H1 (cell line): ENCODE data around the gene HIVEP2. TPM values are rescaled to one million over a fixed set of nuclear protein-coding genes. Genes with fewer than 3 reads are reported as not detected.

ENCODE experiments used
- CTCF ChIA-PET: fragments of 300-600 bp; sonication (Branson Sonifier 250); formaldehyde crosslinking; loops from one replicate; lab custom pipeline; 2021; ENCODE audit not compliant: partially characterized antibody; lab: Charles Lee
- POLR2A ChIA-PET: fragments of 300-600 bp; sonication (Branson Sonifier 250); formaldehyde crosslinking; loops from one replicate; lab custom pipeline; 2021; ENCODE audit warnings: inconsistent platforms; ENCODE audit not compliant: partially characterized antibody; lab: Charles Lee
- DNase-seq, 2 experiments: peaks; one replicate each; pipeline versions ENCODE4 v3.0.0 to v3.0.0-alpha.2; 2010 to 2022; ENCODE audit warnings: low spot score in 2 of 2, low read depth in 1 of 2, mixed read lengths in 1 of 2
- FAIRE-seq: peaks from 2 replicates; lab custom pipeline; 2011; peaks lifted over from hg19 to GRCh38; lab: Jason Lieb, UNC
- H2AFZ ChIP-seq: 2 replicates; pipeline ENCODE4 v1.8.1; 2012; ENCODE audit warnings: low read length, inconsistent platforms
- H2AK5ac ChIP-seq: 2 replicates; pipeline ENCODE4 v1.6.1; 2013; ENCODE audit warnings: low read depth, low read length
- H2BK120ac ChIP-seq: replicated peaks from 2 replicates; pipeline ENCODE3; 2013; ENCODE audit warnings: low read depth, low read length, inconsistent platforms
- H2BK12ac ChIP-seq: 2 replicates; pipeline ENCODE4 v1.6.1; 2013; ENCODE audit warnings: low read depth, low read length
- H2BK15ac ChIP-seq: 2 replicates; pipeline ENCODE4 v1.6.1; 2013; ENCODE audit warnings: low read length
- H2BK20ac ChIP-seq: 2 replicates; pipeline ENCODE4 v1.6.1; 2013; ENCODE audit warnings: low read length
- H2BK5ac ChIP-seq: 2 replicates; pipeline ENCODE4 v1.6.1; 2013; ENCODE audit warnings: low read depth, low read length
- H3K14ac ChIP-seq: 2 replicates; pipeline ENCODE4 v1.6.1; 2013; ENCODE audit warnings: inconsistent platforms; ENCODE audit not compliant: insufficient read length
- H3K18ac ChIP-seq: 2 replicates; pipeline ENCODE4 v1.6.1; 2013; ENCODE audit warnings: low read length; ENCODE audit errors: extremely low read depth
- H3K23ac ChIP-seq: 2 replicates; pipeline ENCODE4 v1.6.1; 2013; ENCODE audit warnings: inconsistent platforms; ENCODE audit not compliant: insufficient read length
- H3K23me2 ChIP-seq: 2 replicates; pipeline ENCODE4 v1.6.1; 2013; ENCODE audit warnings: low read depth, low read length
- H3K27ac ChIP-seq: 2 replicates; pipeline ENCODE4 v1.6.1; 2011; ENCODE audit warnings: low read depth, low read length, inconsistent platforms
- H3K27me3 ChIP-seq, 4 experiments: replicated peaks in 1 of 4; 1 replicate in 1 of 4; 2 replicates in 3 of 4; pipeline versions ENCODE4 v1.6.1 to v1.8.1; 2011 to 2013; ENCODE audit warnings: low read length in 3 of 4, mild to moderate bottlenecking in 3 of 4, inconsistent platforms in 2 of 4, mixed read lengths in 2 of 4, moderate library complexity in 1 of 4; ENCODE audit not compliant: control insufficient read depth in 3 of 4, insufficient read depth in 3 of 4; ENCODE audit errors: extremely low read depth in 1 of 4
- H3K36me3 ChIP-seq, 4 experiments: 2 replicates each; pipeline versions ENCODE4 v1.6.1 to v1.8.1; 2011 to 2013; ENCODE audit warnings: mild to moderate bottlenecking in 4 of 4, low read length in 3 of 4, moderate library complexity in 2 of 4, control low read depth in 1 of 4, inconsistent platforms in 1 of 4; ENCODE audit not compliant: insufficient read depth in 4 of 4, control insufficient read depth in 2 of 4
- H3K4ac ChIP-seq: replicated peaks from 2 replicates; pipeline ENCODE3; 2013; ENCODE audit warnings: low read length, low read depth, mixed read lengths, inconsistent platforms; ENCODE audit not compliant: insufficient read length
- H3K4me1 ChIP-seq, 4 experiments: replicated peaks in 1 of 4; 1 replicate in 1 of 4; 2 replicates in 3 of 4; pipeline versions ENCODE4 v1.6.1 to v1.8.1; 2011 to 2013; ENCODE audit warnings: low read length in 3 of 4, inconsistent platforms in 2 of 4, mixed read lengths in 1 of 4; ENCODE audit not compliant: insufficient read depth in 4 of 4, control insufficient read depth in 3 of 4
- H3K4me2 ChIP-seq, 2 experiments: 2 replicates each; pipeline versions ENCODE4 v1.6.1 to v1.8.1; 2011 to 2013; ENCODE audit warnings: low read depth in 2 of 2, low read length in 2 of 2, control low read depth in 1 of 2, inconsistent platforms in 1 of 2, mild to moderate bottlenecking in 1 of 2; ENCODE audit not compliant: insufficient read depth in 1 of 2
- H3K4me3 ChIP-seq, 4 experiments: fragments of 200-600, 300-600 bp in 1 of 4; sonication (generic), shearing (Covaris generic), sonication (Bioruptor Twin) in 1 of 4; 2 replicates each; pipeline versions ENCODE4 v1.5.1 to v1.8.1; 2011 to 2016; ENCODE audit warnings: low read length in 4 of 4, low read depth in 3 of 4, control low read depth in 2 of 4, inconsistent platforms in 2 of 4, mild to moderate bottlenecking in 2 of 4, mixed read lengths in 1 of 4, moderate library complexity in 1 of 4; ENCODE audit not compliant: insufficient read depth in 2 of 4; ENCODE audit errors: extremely low read depth in 1 of 4
- H3K56ac ChIP-seq: replicated peaks from 2 replicates; pipeline ENCODE3; 2013; ENCODE audit warnings: low read depth, mild to moderate bottlenecking, mixed read lengths, low read length, inconsistent platforms; ENCODE audit not compliant: insufficient read length
- H3K79me1 ChIP-seq: 2 replicates; pipeline ENCODE4 v1.6.1; 2013; ENCODE audit warnings: low read depth, low read length, control low read depth
- H3K79me2 ChIP-seq, 2 experiments: 2 replicates each; pipeline versions ENCODE4 v1.6.1 to v1.8.1; 2012 to 2013; ENCODE audit warnings: low read length in 2 of 2, mild to moderate bottlenecking in 2 of 2, inconsistent platforms in 1 of 2; ENCODE audit not compliant: insufficient read depth in 2 of 2, control insufficient read depth in 1 of 2
- H3K9ac ChIP-seq, 4 experiments: replicated peaks in 1 of 4; 1 replicate in 1 of 4; 2 replicates in 3 of 4; pipeline versions ENCODE4 v1.6.1 to v1.8.1; 2011 to 2013; ENCODE audit warnings: low read depth in 3 of 4, low read length in 3 of 4, control low read depth in 2 of 4, mild to moderate bottlenecking in 2 of 4, moderate library complexity in 2 of 4, inconsistent platforms in 1 of 4; ENCODE audit errors: extremely low read depth in 1 of 4
- H3K9me3 ChIP-seq, 2 experiments: 2 replicates each; pipeline versions ENCODE4 v1.6.1 to v1.8.1; 2012 to 2013; ENCODE audit warnings: mild to moderate bottlenecking in 2 of 2, moderate library complexity in 2 of 2, control low read depth in 1 of 2, inconsistent platforms in 1 of 2, low read depth in 1 of 2, low read length in 1 of 2, mixed read lengths in 1 of 2; ENCODE audit not compliant: insufficient read depth in 2 of 2
- H4K20me1 ChIP-seq, 2 experiments: replicated peaks in 1 of 2; 2 replicates each; pipeline versions ENCODE3 to v1.8.1; 2011 to 2013; ENCODE audit warnings: inconsistent platforms in 2 of 2, low read length in 2 of 2, mild to moderate bottlenecking in 1 of 2; ENCODE audit not compliant: insufficient read depth in 2 of 2, control insufficient read depth in 1 of 2
- H4K5ac ChIP-seq: 2 replicates; pipeline ENCODE4 v1.6.1; 2013; ENCODE audit warnings: low read length, low read depth, mixed read lengths, inconsistent platforms; ENCODE audit not compliant: insufficient read length
- H4K8ac ChIP-seq: 2 replicates; pipeline ENCODE4 v1.8.0; 2013; ENCODE audit warnings: mild to moderate bottlenecking, moderate library complexity, low read length, inconsistent platforms; ENCODE audit not compliant: insufficient read depth; ENCODE audit errors: extremely low read depth
- H4K91ac ChIP-seq: replicated peaks from 2 replicates; pipeline ENCODE3; 2013; ENCODE audit warnings: low read length, mixed read lengths, inconsistent platforms; ENCODE audit not compliant: insufficient read length
- CHD1 ChIP-seq: IDR thresholded peaks from 2 replicates; pipeline ENCODE4 v1.6.1; 2012; ENCODE audit warnings: low read depth, low read length, improper control_type of control experiment
- CTCF ChIP-seq, 3 experiments: IDR thresholded peaks; 1 replicate in 2 of 3; 2 replicates in 1 of 3; pipeline versions ENCODE4 v1.5.1 to v1.6.1; 2011; ENCODE audit warnings: low read length in 3 of 3, mild to moderate bottlenecking in 3 of 3, inconsistent platforms in 2 of 3, low read depth in 1 of 3, moderate library complexity in 1 of 3; ENCODE audit not compliant: insufficient read depth in 1 of 3; ENCODE audit errors: control extremely low read depth in 1 of 3
- EP300 ChIP-seq, 2 experiments: IDR thresholded peaks; 1 replicate in 1 of 2; 2 replicates in 1 of 2; pipeline ENCODE4 v1.6.1; 2011 to 2012; ENCODE audit warnings: low read depth in 2 of 2, low read length in 2 of 2, mild to moderate bottlenecking in 2 of 2, borderline replicate concordance in 1 of 2, inconsistent platforms in 1 of 2, moderate library complexity in 1 of 2
- FOSL1 ChIP-seq: IDR thresholded peaks from 2 replicates; pipeline ENCODE4 v1.6.1; 2011; ENCODE audit warnings: mild to moderate bottlenecking, low read depth, low read length, moderate library complexity; ENCODE audit not compliant: insufficient read depth
- KDM1A ChIP-seq: fragments of 200-600, 300-600 bp; sonication (generic); IDR thresholded peaks from 2 replicates; pipeline ENCODE4 v1.7.1; 2016; ENCODE audit warnings: mild to moderate bottlenecking, low read length, borderline replicate concordance
- POLR2A ChIP-seq, 2 experiments: IDR thresholded peaks; 1 replicate in 1 of 2; 2 replicates in 1 of 2; pipeline ENCODE4 v1.6.1; 2011; ENCODE audit warnings: low read depth in 2 of 2, low read length in 2 of 2, mild to moderate bottlenecking in 2 of 2; ENCODE audit errors: control extremely low read depth in 1 of 2
- RAD21 ChIP-seq, 2 experiments: IDR thresholded peaks in 1 of 2; conservative IDR thresholded peaks in 1 of 2; 2 replicates each; pipeline ENCODE4 v1.6.1; 2011; ENCODE audit warnings: low read depth in 2 of 2, low read length in 2 of 2, improper control_type of control experiment in 1 of 2, inconsistent platforms in 1 of 2, mild to moderate bottlenecking in 1 of 2, moderate library complexity in 1 of 2
- TAF1 ChIP-seq: IDR thresholded peaks from 2 replicates; pipeline ENCODE4 v1.6.1; 2011; ENCODE audit warnings: mild to moderate bottlenecking, low read depth, low read length
- ZNF274 ChIP-seq: IDR thresholded peaks from 2 replicates; pipeline ENCODE4 v1.7.0; 2012; ENCODE audit warnings: low read length, borderline replicate concordance; ENCODE audit errors: extremely low read depth
- WGBS, 2 experiments: shearing (Covaris generic) in 1 of 2; methylation state at CpG; one replicate each; pipeline versions ENCODE4 v1.1.6 to v1.1.7; 2013 to 2015; ENCODE audit warnings: low lambda C conversion rate in 2 of 2, mixed read lengths in 2 of 2, inconsistent platforms in 1 of 2, low coverage in 1 of 2, missing lambda C conversion rate in 1 of 2; ENCODE audit not compliant: insufficient replicate concordance in 2 of 2, insufficient coverage in 1 of 2, insufficient read length in 1 of 2; ENCODE audit errors: extremely low coverage in 1 of 2, missing lambda C conversion rate in 1 of 2; 5-methylcytosine and 5-hydroxymethylcytosine counted together
- polyA plus RNA-seq, 7 experiments: library from polyadenylated mRNA; depleted of rRNA in 3 of 7; stranded (reverse) in 5 of 7; unstranded in 2 of 7; fragments of >200 nt in 5 of 7; fragments of 200-250 nt in 2 of 7; gene quantifications; 1 replicate in 5 of 7; 2 replicates in 1 of 7; 4 replicates in 1 of 7; pipeline versions ENCODE4 v1.2.1 to v1.2.3, GENCODE V29; 2011 to 2013; ENCODE audit warnings: missing spikeins in 2 of 7, mixed read lengths in 2 of 7
- total RNA-seq: library from RNA; stranded (reverse); fragmentation: NEBNext Ultra II Directional; extraction: Animal tissue kit (Norgen Biotek cat#: 25700); gene quantifications from 2 replicates; pipeline ENCODE4 v1.2.1, GENCODE V29; 2021

The HIVEP2 gene
- total and polyA plus RNA-seq, 2 of the 8 experiments (the other 6 are each of a cell fraction or from before 2014, with no cell fraction given) = 2.2 to 6.1 TPM

GRCh38 chr6:142867988-142868812 lies 76.8 kb downstream of the HIVEP2 start:
- CTCF ChIA-PET = interaction anchor here (1.1 to 1.4 kb wide), 3 partner anchors 71 to 158 kb away, joined by 3 to 5 read pairs (median 3); no protein-coding TSS in a partner anchor
- no peak overlapping the region for H3K18ac ChIP-seq
- TF ChIP-seq ZNF274 (no peak), FOSL1 (no peak), POLR2A (IDR thresholded peaks at IDR 0.05; ENCODE audit: control extremely low read depth in 1 of 2, low read depth in 2 of 2, low read length in 2 of 2) (no peak), RAD21 (IDR thresholded peaks at IDR 0.05 in 1 of 2, conservative IDR thresholded peaks at IDR 0.05 in 1 of 2; ENCODE audit: low read depth in 2 of 2, low read length in 2 of 2) (no peak), EP300 (IDR thresholded peaks at IDR 0.05; ENCODE audit: borderline replicate concordance in 1 of 2, low read depth in 2 of 2, low read length in 2 of 2) (no peak), CTCF (IDR thresholded peaks at IDR 0.05; ENCODE audit: control extremely low read depth in 1 of 3, insufficient read depth in 1 of 3, low read depth in 1 of 3, low read length in 3 of 3) (no peak), KDM1A (no peak), TAF1 (no peak), CHD1 (no peak)

More at GRCh38 chr6:142867988-142868812, 76.8 kb downstream of the HIVEP2 start:
- Histone ChIP-seq H3K23me2 (no peaks in the 10 kb centered on the region), H3K79me1 (no peaks in the 10 kb centered on the region), H3K56ac (no peak overlapping the region), H2BK5ac (no peak overlapping the region), H3K4me2 (no peak overlapping the region), H3K27ac (no peak overlapping the region), H3K4me1 (peaks cover 0 to 6% (median 2%) of the 10 kb centered on the region in 4 experiments; a peak in 4 of 7 replicates), H3K9me3 (no peaks in the 10 kb centered on the region), H2BK12ac (no peak overlapping the region), H2AK5ac (no peak overlapping the region), H2BK20ac (no peak overlapping the region), H2BK15ac (no peak overlapping the region), H4K91ac (no peak overlapping the region), H3K36me3 (no peaks in the 10 kb centered on the region), H3K9ac (no peak overlapping the region), H3K4me3 (no peak overlapping the region), H3K23ac (no peak overlapping the region), H3K14ac (no peak overlapping the region), H4K20me1 (no peaks in the 10 kb centered on the region), H2BK120ac (no peak overlapping the region), H3K4ac (no peak overlapping the region), H3K27me3 (no peaks in the 10 kb centered on the region), H4K5ac (no peak overlapping the region), H4K8ac (no peak overlapping the region), H3K79me2 (0 out of 4 replicates have a peak, but pooled peaks cover 0 to 10% of the 10 kb centered on the region in 2 experiments), H2AFZ (no peak overlapping the region)
- no peak for FAIRE-seq
- POLR2A ChIA-PET = no interaction called here
- WGBS, 2 experiments = 87% methylated on average over 5 of the region's 5 CpGs; no CpG with 5 or more reads in 1 of the 2 experiments
- DNase-seq = no peak
